H9 (cell line): ENCODE data around the gene EHBP1. TPM values are rescaled to one million over a fixed set of nuclear protein-coding genes. Genes with fewer than 3 reads are reported as not detected.
"Not testable (repeated sequence)": the region's sequence is repeated elsewhere in the genome, so short reads cannot be mapped to it uniquely, and the experiment has no call there.

Experiments
- DNase-seq: peaks from one replicate; pipeline ENCODE4 v3.0.0-alpha.2; 2017
- H2AFZ ChIP-seq: one replicate; pipeline ENCODE4 v1.6.1; 2013; ENCODE audit warnings: mild to moderate bottlenecking, low read length, control low read depth, moderate library complexity
- H2AK5ac ChIP-seq: 2 replicates; pipeline ENCODE4 v1.6.1; 2013; ENCODE audit warnings: low read length, control low read depth, mixed read lengths; ENCODE audit not compliant: insufficient read length
- H2BK120ac ChIP-seq: one replicate; pipeline ENCODE4 v1.6.1; 2013; ENCODE audit warnings: low read depth, mild to moderate bottlenecking, low read length, control low read depth, inconsistent platforms; ENCODE audit not compliant: poor library complexity, severe bottlenecking
- H2BK12ac ChIP-seq: 2 replicates; pipeline ENCODE4 v1.6.1; 2013; ENCODE audit warnings: low read length, control low read depth, mixed read lengths, low read depth; ENCODE audit not compliant: insufficient read length
- H2BK15ac ChIP-seq: 2 replicates; pipeline ENCODE4 v1.6.1; 2013; ENCODE audit warnings: low read depth, low read length, control low read depth
- H2BK20ac ChIP-seq: one replicate; pipeline ENCODE4 v1.6.1; 2013; ENCODE audit warnings: low read depth, mild to moderate bottlenecking, low read length, control low read depth, inconsistent platforms; ENCODE audit not compliant: poor library complexity, severe bottlenecking
- H2BK5ac ChIP-seq: 2 replicates; pipeline ENCODE4 v1.6.1; 2013; ENCODE audit warnings: low read length, control low read depth, mixed read lengths; ENCODE audit not compliant: insufficient read length
- H3K14ac ChIP-seq: 2 replicates; pipeline ENCODE4 v1.6.1; 2013; ENCODE audit warnings: low read length, control low read depth; ENCODE audit not compliant: insufficient read depth
- H3K18ac ChIP-seq: 2 replicates; pipeline ENCODE4 v1.6.1; 2013; ENCODE audit warnings: low read depth, mild to moderate bottlenecking, mixed read lengths, low read length, control low read depth; ENCODE audit not compliant: insufficient read length
- H3K23ac ChIP-seq: 2 replicates; pipeline ENCODE4 v1.6.1; 2013; ENCODE audit warnings: low read length, control low read depth, mixed read lengths, low read depth; ENCODE audit not compliant: insufficient read length
- H3K23me2 ChIP-seq: 2 replicates; pipeline ENCODE4 v1.6.1; 2013; ENCODE audit warnings: low read depth, mild to moderate bottlenecking, mixed read lengths, low read length, control low read depth; ENCODE audit not compliant: insufficient read length, poor library complexity, severe bottlenecking
- H3K27ac ChIP-seq: 2 replicates; pipeline ENCODE4 v1.5.1; 2013; ENCODE audit warnings: low read length, control low read depth, mixed read lengths, low read depth; ENCODE audit not compliant: insufficient read length
- H3K27me3 ChIP-seq: 2 replicates; pipeline ENCODE4 v1.6.1; 2013; ENCODE audit warnings: low read length, control low read depth, inconsistent platforms; ENCODE audit not compliant: insufficient read depth
- H3K4ac ChIP-seq: 2 replicates; pipeline ENCODE4 v1.6.1; 2013; ENCODE audit warnings: low read depth, mild to moderate bottlenecking, control low read depth, inconsistent platforms, low read length, moderate library complexity
- H3K4me1 ChIP-seq: 2 replicates; pipeline ENCODE4 v1.6.1; 2013; ENCODE audit warnings: low read length, control low read depth, inconsistent platforms; ENCODE audit not compliant: insufficient read depth
- H3K4me2 ChIP-seq: 2 replicates; pipeline ENCODE4 v1.6.1; 2013; ENCODE audit warnings: low read length, control low read depth, mixed read lengths; ENCODE audit not compliant: insufficient read length, insufficient read depth
- H3K56ac ChIP-seq: 2 replicates; pipeline ENCODE4 v1.6.1; 2013; ENCODE audit warnings: low read depth, mild to moderate bottlenecking, mixed read lengths, low read length, control low read depth; ENCODE audit not compliant: insufficient read length
- H3K79me1 ChIP-seq: 2 replicates; pipeline ENCODE4 v1.6.1; 2013; ENCODE audit warnings: low read depth, mild to moderate bottlenecking, moderate library complexity, low read length, control low read depth, inconsistent platforms; ENCODE audit not compliant: insufficient read depth, poor library complexity, severe bottlenecking
- H3K79me2 ChIP-seq: 2 replicates; pipeline ENCODE4 v1.6.1; 2013; ENCODE audit warnings: low read length, control low read depth, inconsistent platforms; ENCODE audit not compliant: insufficient read depth
- H3K9ac ChIP-seq: 2 replicates; pipeline ENCODE4 v1.6.1; 2013; ENCODE audit warnings: low read length, control low read depth, mixed read lengths; ENCODE audit not compliant: insufficient read length; ENCODE audit errors: extremely low read depth
- H3K9me3 ChIP-seq: one replicate; pipeline ENCODE4 v1.6.1; 2013; ENCODE audit warnings: low read depth, low read length, inconsistent platforms; ENCODE audit not compliant: control insufficient read depth
- H3T11ph ChIP-seq: one replicate; pipeline ENCODE4 v1.6.1; 2013; ENCODE audit warnings: mild to moderate bottlenecking, low read length, control low read depth, inconsistent platforms
- H4K20me1 ChIP-seq: one replicate; pipeline ENCODE4 v1.6.1; 2013; ENCODE audit not compliant: control insufficient read depth, insufficient read length, insufficient read depth
- H4K5ac ChIP-seq: 2 replicates; pipeline ENCODE4 v1.6.1; 2013; ENCODE audit warnings: low read depth, mild to moderate bottlenecking, mixed read lengths, low read length, control low read depth; ENCODE audit not compliant: insufficient read length
- H4K8ac ChIP-seq: replicated peaks from 2 replicates; pipeline ENCODE4 v1.6.1; 2013; ENCODE audit warnings: low read length, control low read depth, mixed read lengths, low read depth; ENCODE audit not compliant: insufficient read length
- H4K91ac ChIP-seq: 2 replicates; pipeline ENCODE4 v1.6.1; 2013; ENCODE audit warnings: low read depth, mild to moderate bottlenecking, moderate library complexity, mixed read lengths, low read length, control low read depth; ENCODE audit not compliant: insufficient read length
- H3K27ac Mint-ChIP-seq, 3 experiments: 2 replicates in 2 of 3; 3 replicates in 1 of 3; pipeline ENCODE4 v1.8.0; 2020 to 2021; ENCODE audit warnings: mixed read lengths in 3 of 3, mild to moderate bottlenecking in 1 of 3, moderate library complexity in 1 of 3
- H3K27me3 Mint-ChIP-seq: 2 replicates; pipeline ENCODE4 v1.8.0; 2021; ENCODE audit warnings: low read depth, mild to moderate bottlenecking, moderate library complexity, mixed read lengths
- H3K36me3 Mint-ChIP-seq, 3 experiments: 2 replicates in 2 of 3; 3 replicates in 1 of 3; pipeline ENCODE4 v1.8.0; 2020 to 2021; ENCODE audit warnings: low read depth in 3 of 3, mixed read lengths in 3 of 3; ENCODE audit not compliant: insufficient read depth in 1 of 3
- H3K4me1 Mint-ChIP-seq, 2 experiments: 2 replicates each; pipeline ENCODE4 v1.8.0; 2020; ENCODE audit warnings: mixed read lengths in 2 of 2
- H3K4me3 Mint-ChIP-seq, 2 experiments: 2 replicates in 1 of 2; 3 replicates in 1 of 2; pipeline ENCODE4 v1.8.0; 2020 to 2021; ENCODE audit warnings: mild to moderate bottlenecking in 2 of 2, mixed read lengths in 2 of 2, moderate library complexity in 1 of 2
- H3K9me3 Mint-ChIP-seq, 2 experiments: 2 replicates in 1 of 2; 3 replicates in 1 of 2; pipeline ENCODE4 v1.8.0; 2020; ENCODE audit warnings: mild to moderate bottlenecking in 2 of 2, mixed read lengths in 2 of 2, moderate library complexity in 1 of 2
- CTCF ChIP-seq: fragments of 200-600 bp; sonication (generic); conservative IDR thresholded peaks from 3 replicates; pipeline ENCODE4 v1.8.0; 2021; ENCODE audit warnings: antibody characterized with exemption, mild to moderate bottlenecking
- WGBS: extraction: QIAGEN DNeasy Blood & Tissue Kit; methylation state at CpG from one replicate; pipeline ENCODE4 v1.1.7; 2013; ENCODE audit warnings: missing lambda C conversion rate, low lambda C conversion rate, mixed read lengths; ENCODE audit not compliant: insufficient read length; ENCODE audit errors: extremely low coverage; 5-methylcytosine and 5-hydroxymethylcytosine counted together
- total RNA-seq: library from RNA; stranded (reverse); gene quantifications from 2 replicates; pipeline ENCODE4 v1.2.1, GENCODE V29; 2021

EHBP1 gene
- total RNA-seq, 1 experiment from 2014 or later = 35.6 TPM

- no peak overlapping the region for H3T11ph ChIP-seq
- no peak overlapping the region for H3K18ac ChIP-seq
- no peak overlapping the region for H3K4me2 ChIP-seq
- no peaks in the 10 kb centered on the region for H3K27me3 ChIP-seq
- H2AFZ ChIP-seq = no peak overlapping the region
- DNase-seq = no peak
- H2BK15ac ChIP-seq = no peak overlapping the region
- Mint-ChIP-seq H3K4me3 (no peak overlapping the region), H3K4me1 (no peaks in the 10 kb centered on the region), H3K36me3 (no peaks in the 10 kb centered on the region), H3K27ac (no peak overlapping the region), H3K27me3 (peaks cover 2% of the 10 kb centered on the region), H3K9me3 (no peaks in the 10 kb centered on the region; a peak in 1 of 5 replicates)
- H3K14ac ChIP-seq = no peak overlapping the region
- no peak for TF ChIP-seq CTCF
- no peak overlapping the region for H3K4ac ChIP-seq
- H3K4me1 ChIP-seq = no peaks in the 10 kb centered on the region
- H3K9me3 ChIP-seq = no peaks in the 10 kb centered on the region
- no peak overlapping the region for H3K56ac ChIP-seq
- H4K8ac ChIP-seq = no peak overlapping the region
- no peaks in the 10 kb centered on the region for H3K79me2 ChIP-seq
- no peak overlapping the region for H3K9ac ChIP-seq
- H2BK120ac ChIP-seq = no peak overlapping the region
- H3K23me2 ChIP-seq = no peaks in the 10 kb centered on the region
- no peak overlapping the region for H2AK5ac ChIP-seq
- no peak overlapping the region for H3K23ac ChIP-seq
- H3K79me1 ChIP-seq = no peaks in the 10 kb centered on the region
- H2BK12ac ChIP-seq = no peak overlapping the region
- H3K27ac ChIP-seq = no peak overlapping the region
- no CpG with 5 or more reads among the region's 3 CpGs for WGBS
- no peak overlapping the region for H4K91ac ChIP-seq
- H4K20me1 ChIP-seq = no peaks in the 10 kb centered on the region
- no peak overlapping the region for H2BK5ac ChIP-seq
- H2BK20ac ChIP-seq = no peak overlapping the region
- H4K5ac ChIP-seq = no peak overlapping the region
These were observed 368.5 kb downstream of the EHBP1 start for GRCh38 chr2:63073994-63074393.

GRCh38 chr2:63074399-63074798 is 368.9 kb downstream of the EHBP1 start:
- H2AK5ac ChIP-seq, H4K20me1 ChIP-seq, H3K18ac ChIP-seq, H3K9me3 ChIP-seq, H2AFZ ChIP-seq, H2BK120ac ChIP-seq, H3K27ac ChIP-seq, H3K4ac ChIP-seq, H3K9me3 Mint-ChIP-seq, DNase-seq, H3T11ph ChIP-seq, H3K4me1 Mint-ChIP-seq, H4K8ac ChIP-seq, H3K27ac Mint-ChIP-seq, H2BK20ac ChIP-seq, H3K23me2 ChIP-seq, H3K56ac ChIP-seq, H3K23ac ChIP-seq, H3K27me3 Mint-ChIP-seq, H3K79me1 ChIP-seq, H3K27me3 ChIP-seq, H4K5ac ChIP-seq, H3K9ac ChIP-seq, H2BK15ac ChIP-seq, H4K91ac ChIP-seq, H3K4me3 Mint-ChIP-seq, H2BK12ac ChIP-seq, H3K14ac ChIP-seq, H3K4me2 ChIP-seq, H3K4me1 ChIP-seq, H3K79me2 ChIP-seq, H2BK5ac ChIP-seq, H3K36me3 Mint-ChIP-seq: not testable (repeated sequence)
- no CpG with 5 or more reads among the region's 4 CpGs for WGBS
